Lung (tissue), 12 donors: ENCODE measurements around the gene NUFIP1. TPM values are rescaled to one million over a fixed set of nuclear protein-coding genes. Genes with fewer than 3 reads are reported as not detected.

Source experiments
- ATAC-seq: fragments of 200-7000 bp; cut with Tn5 transposase; one replicate; pipeline ENCODE4 v1.9.1; 2020; ENCODE audit warnings: moderate number of reproducible peaks; ENCODE audit not compliant: insufficient read depth, low FRiP score
- DNase-seq, 3 donors: peaks; one replicate each; pipeline ENCODE4 v3.0.0-alpha.2; 2013 to 2017
- H3K27ac ChIP-seq, 2 donors: one replicate each; pipeline ENCODE4 v1.5.1; 2013; ENCODE audit warnings: mild to moderate bottlenecking in 2 of 2, moderate library complexity in 2 of 2, control low read depth in 1 of 2, inconsistent platforms in 1 of 2, low read depth in 1 of 2, low read length in 1 of 2
- H3K27me3 ChIP-seq, 3 donors: one replicate each; pipeline ENCODE4 v1.5.1; 2013; ENCODE audit warnings: low read length in 2 of 3; ENCODE audit not compliant: control insufficient read depth in 3 of 3, insufficient read depth in 3 of 3
- H3K36me3 ChIP-seq, 4 donors: one replicate each; pipeline ENCODE4 v1.5.1; 2013; ENCODE audit warnings: low read length in 4 of 4, mild to moderate bottlenecking in 1 of 4, moderate library complexity in 1 of 4; ENCODE audit not compliant: control insufficient read depth in 4 of 4, insufficient read depth in 4 of 4
- H3K4me1 ChIP-seq, 5 donors: one replicate each; pipeline ENCODE4 v1.5.1; 2013; ENCODE audit warnings: low read length in 5 of 5, mild to moderate bottlenecking in 2 of 5, moderate library complexity in 1 of 5; ENCODE audit not compliant: control insufficient read depth in 5 of 5, insufficient read depth in 5 of 5
- H3K4me3 ChIP-seq: one replicate; pipeline ENCODE4 v1.5.1; 2013; ENCODE audit warnings: mild to moderate bottlenecking, control low read depth, moderate library complexity
- H3K9ac ChIP-seq, 2 donors: one replicate each; pipeline ENCODE4 v1.5.1; 2013; ENCODE audit warnings: low read length in 2 of 2, control low read depth in 1 of 2; ENCODE audit not compliant: insufficient read depth in 1 of 2
- H3K9me3 ChIP-seq, 4 donors: one replicate each; pipeline ENCODE4 v1.5.1; 2013; ENCODE audit warnings: low read length in 3 of 4, mild to moderate bottlenecking in 1 of 4, moderate library complexity in 1 of 4; ENCODE audit not compliant: control insufficient read depth in 4 of 4, insufficient read depth in 3 of 4
- WGBS, 2 donors: extraction: QIAGEN DNeasy Blood & Tissue Kit; methylation state at CpG; one replicate each; pipeline ENCODE4 v1.1.7; 2013; 5-methylcytosine and 5-hydroxymethylcytosine counted together
- polyA plus RNA-seq, 2 donors: library from polyadenylated mRNA; stranded (reverse); fragments of 200-250 nt; gene quantifications; one replicate each; pipeline ENCODE4 v1.2.1, GENCODE V29; 2013
- total RNA-seq, 2 donors: library from RNA; depleted of rRNA in 1 of 2; stranded (reverse); fragments of >200 nt in 1 of 2; gene quantifications; one replicate each; pipeline ENCODE4 v1.2.1, GENCODE V29; 2014 to 2021
- TF ChIP-seq, protein P1 (sequence below): IDR thresholded peaks from 2 replicates; pipeline ENCODE4 v1.5.1; 2012; ENCODE audit warnings: mild to moderate bottlenecking; ENCODE audit errors: control extremely low read depth, extremely low read depth
- donor health status: control.
- donor health status: control.
- donor health status: Bipolar disorder and iron deficiency.
- donor health status: healthy.
- donor health status: DM: yes; HTN: yes; CAD: no.

The NUFIP1 gene
- total and polyA plus RNA-seq, 4 donors, result 2.9 to 5.0 (median 3.5) TPM

- H3K9ac ChIP-seq, result peak overlapping the region; percentile 69 to 97
- H3K27me3 ChIP-seq, result no peaks in the 10 kb centered on the region
- 9 to 11% methylated on average over 26 of the region's 26 CpGs for WGBS, 2 donors
- peak; percentile 96 to 97 (median 96) for DNase-seq
- no peaks in the 10 kb centered on the region for H3K9me3 ChIP-seq
- TF ChIP-seq, protein P1, sequence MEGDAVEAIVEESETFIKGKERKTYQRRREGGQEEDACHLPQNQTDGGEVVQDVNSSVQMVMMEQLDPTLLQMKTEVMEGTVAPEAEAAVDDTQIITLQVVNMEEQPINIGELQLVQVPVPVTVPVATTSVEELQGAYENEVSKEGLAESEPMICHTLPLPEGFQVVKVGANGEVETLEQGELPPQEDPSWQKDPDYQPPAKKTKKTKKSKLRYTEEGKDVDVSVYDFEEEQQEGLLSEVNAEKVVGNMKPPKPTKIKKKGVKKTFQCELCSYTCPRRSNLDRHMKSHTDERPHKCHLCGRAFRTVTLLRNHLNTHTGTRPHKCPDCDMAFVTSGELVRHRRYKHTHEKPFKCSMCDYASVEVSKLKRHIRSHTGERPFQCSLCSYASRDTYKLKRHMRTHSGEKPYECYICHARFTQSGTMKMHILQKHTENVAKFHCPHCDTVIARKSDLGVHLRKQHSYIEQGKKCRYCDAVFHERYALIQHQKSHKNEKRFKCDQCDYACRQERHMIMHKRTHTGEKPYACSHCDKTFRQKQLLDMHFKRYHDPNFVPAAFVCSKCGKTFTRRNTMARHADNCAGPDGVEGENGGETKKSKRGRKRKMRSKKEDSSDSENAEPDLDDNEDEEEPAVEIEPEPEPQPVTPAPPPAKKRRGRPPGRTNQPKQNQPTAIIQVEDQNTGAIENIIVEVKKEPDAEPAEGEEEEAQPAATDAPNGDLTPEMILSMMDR, result peak; percentile 47
- H3K36me3 ChIP-seq, result no peaks in the 10 kb centered on the region
- H3K27ac ChIP-seq, result peak overlapping the region; percentile 91 to 93
- peak; percentile 90 for ATAC-seq
- H3K4me1 ChIP-seq, result peaks cover 3 to 15% (median 5%) of the 10 kb centered on the region in 5 donors
- peak overlapping the region; percentile 15 for H3K4me3 ChIP-seq
Observed at GRCh38 chr13:44918326-44919103, 70.8 kb downstream of the NUFIP1 start.

GRCh38 chr13:44917589-44918325 lies 71.5 kb downstream of the NUFIP1 start:
- TF ChIP-seq, protein P1, result peak; percentile 9
- Histone ChIP-seq H3K4me3 (peak overlapping the region; percentile 15), H3K4me1 (peaks cover 3 to 15% (median 5%) of the 10 kb centered on the region in 5 donors), H3K27me3 (no peaks in the 10 kb centered on the region), H3K9ac (peak overlapping the region in 1 of 2 donors; percentile 97), H3K27ac (peak overlapping the region; percentile 91 to 93), H3K36me3 (no peaks in the 10 kb centered on the region), H3K9me3 (no peaks in the 10 kb centered on the region)
- ATAC-seq (peak; percentile 74), DNase-seq (peak; percentile 99 to 100 (median 99))
- 0% methylated on average over 41 of the region's 41 CpGs for WGBS, 2 donors

DNA sequence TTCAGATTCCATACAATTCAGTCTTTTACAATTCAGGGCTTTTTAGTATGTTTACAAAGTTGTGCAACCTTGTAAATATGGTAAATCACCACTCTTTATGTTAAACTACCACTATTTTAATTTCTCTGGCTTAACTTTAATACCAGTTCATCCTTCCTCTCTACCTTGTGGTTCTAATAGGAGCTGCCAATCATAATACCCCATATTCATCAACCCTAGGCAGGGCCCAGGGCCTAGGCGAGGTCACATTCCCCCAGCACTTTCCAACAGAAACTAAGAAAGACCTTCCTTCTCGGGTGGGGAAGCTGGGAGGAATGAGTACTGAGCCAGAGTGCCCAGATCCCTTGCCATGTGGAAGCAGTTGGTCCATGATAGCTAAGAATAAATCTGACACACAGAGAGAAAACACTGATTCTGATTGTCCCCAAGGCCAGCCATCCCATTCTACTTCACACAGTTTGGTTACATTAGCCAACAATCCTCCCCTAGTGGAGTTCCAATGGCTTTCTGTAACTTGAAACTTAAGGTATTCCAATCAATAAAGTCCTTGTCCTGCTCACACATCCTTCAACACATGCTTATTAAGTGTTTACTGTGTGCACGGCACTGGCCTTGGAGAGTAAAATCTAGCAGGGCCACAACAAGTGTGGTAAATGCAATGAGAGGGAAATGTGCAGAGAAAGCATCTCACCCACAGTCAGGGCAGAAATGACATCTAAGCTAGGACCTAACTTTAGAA lies 76.8 kb downstream of the NUFIP1 start:
- Histone ChIP-seq H3K9me3 (peaks cover 0 to 2% (median 0%) of the 10 kb centered on the region in 4 donors), H3K27ac (no peak overlapping the region), H3K4me1 (peaks cover 0 to 2% (median 0%) of the 10 kb centered on the region in 5 donors), H3K4me3 (no peak overlapping the region), H3K9ac (no peak overlapping the region), H3K27me3 (no peaks in the 10 kb centered on the region), H3K36me3 (no peaks in the 10 kb centered on the region)
- TF ChIP-seq, protein P1, result no peak
- ATAC-seq (no peak), DNase-seq (no peak)
- WGBS, 2 donors, result 90 to 94% methylated on average over 3 of the region's 3 CpGs
